GM10266 (cell line): Measurements from ENCODE around the gene NCBP2.

Source experiments
- DNase-seq: peaks from one replicate; pipeline ENCODE4 v3.0.0; 2012; ENCODE audit errors: extremely low spot score
- TF ChIP-seq, protein P1 (sequence below): IDR thresholded peaks from 2 replicates; pipeline ENCODE4 v1.5.1; 2012; ENCODE audit warnings: mild to moderate bottlenecking, low read depth; ENCODE audit not compliant: control insufficient read depth, insufficient read depth; ENCODE audit errors: missing control alignments

Gene NCBP2

DNA sequence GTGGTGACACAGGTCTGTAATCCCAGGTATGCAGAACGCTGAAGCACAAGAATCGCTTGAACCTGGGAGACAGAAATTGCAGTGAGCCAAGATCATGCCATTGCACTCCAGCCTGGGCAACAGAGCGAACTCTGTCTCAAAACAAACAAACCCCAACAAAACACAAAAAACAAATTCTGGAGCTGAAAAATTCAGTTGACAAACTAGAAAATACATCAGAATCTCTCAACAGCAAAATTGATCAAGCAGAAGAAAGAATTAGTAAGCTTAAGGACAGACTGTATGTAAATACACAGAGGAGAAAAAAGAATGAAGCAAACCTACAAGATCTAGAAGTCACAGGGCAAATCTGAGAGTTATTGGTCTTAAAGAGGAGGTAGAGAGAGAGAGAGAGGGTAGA is 25.3 kb downstream of the NCBP2 start:
- no peak for DNase-seq
- TF ChIP-seq, protein P1, sequence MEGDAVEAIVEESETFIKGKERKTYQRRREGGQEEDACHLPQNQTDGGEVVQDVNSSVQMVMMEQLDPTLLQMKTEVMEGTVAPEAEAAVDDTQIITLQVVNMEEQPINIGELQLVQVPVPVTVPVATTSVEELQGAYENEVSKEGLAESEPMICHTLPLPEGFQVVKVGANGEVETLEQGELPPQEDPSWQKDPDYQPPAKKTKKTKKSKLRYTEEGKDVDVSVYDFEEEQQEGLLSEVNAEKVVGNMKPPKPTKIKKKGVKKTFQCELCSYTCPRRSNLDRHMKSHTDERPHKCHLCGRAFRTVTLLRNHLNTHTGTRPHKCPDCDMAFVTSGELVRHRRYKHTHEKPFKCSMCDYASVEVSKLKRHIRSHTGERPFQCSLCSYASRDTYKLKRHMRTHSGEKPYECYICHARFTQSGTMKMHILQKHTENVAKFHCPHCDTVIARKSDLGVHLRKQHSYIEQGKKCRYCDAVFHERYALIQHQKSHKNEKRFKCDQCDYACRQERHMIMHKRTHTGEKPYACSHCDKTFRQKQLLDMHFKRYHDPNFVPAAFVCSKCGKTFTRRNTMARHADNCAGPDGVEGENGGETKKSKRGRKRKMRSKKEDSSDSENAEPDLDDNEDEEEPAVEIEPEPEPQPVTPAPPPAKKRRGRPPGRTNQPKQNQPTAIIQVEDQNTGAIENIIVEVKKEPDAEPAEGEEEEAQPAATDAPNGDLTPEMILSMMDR, result no peak

- no peak for DNase-seq
- TF ChIP-seq, protein P1, result no peak
Measured at GRCh38 chr3:196916221-196916620, 26.1 kb downstream of the NCBP2 start.

GRCh38 chr3:196915375-196915774 is 27.0 kb downstream of the NCBP2 start:
- TF ChIP-seq, protein P1, result no peak
- no peak for DNase-seq

DNA sequence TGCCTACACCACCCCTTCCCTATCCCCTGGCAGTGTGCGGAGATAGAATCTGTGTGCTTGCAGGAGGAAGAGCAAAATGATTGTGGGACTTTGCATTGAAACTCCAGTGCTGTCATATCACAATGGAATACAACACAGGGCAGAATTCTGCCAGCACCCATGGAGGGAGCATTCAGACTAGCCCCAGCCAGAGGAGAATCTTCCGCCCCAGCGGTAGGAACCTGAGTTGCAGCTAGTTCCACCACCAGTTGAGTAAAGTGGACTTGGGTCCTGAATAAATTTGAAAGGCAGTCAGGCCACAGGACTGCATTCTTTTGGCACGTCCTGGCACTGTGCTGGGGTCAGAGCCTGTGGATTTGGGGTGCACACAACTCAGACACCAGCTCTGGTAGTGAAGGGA is 27.5 kb downstream of the NCBP2 start:
- TF ChIP-seq, protein P1, result no peak
- DNase-seq, result no peak

- TF ChIP-seq, protein P1, result no peak
- DNase-seq, result no peak
Measured at GRCh38 chr3:196903740-196904139, 38.6 kb downstream of the NCBP2 start.

GRCh38 chr3:196902296-196902695 is 40.0 kb downstream of the NCBP2 start:
- TF ChIP-seq, protein P1, result no peak
- no peak for DNase-seq

- TF ChIP-seq, protein P1, result no peak
- no peak for DNase-seq
Measured at GRCh38 chr3:196901768-196902167, 40.6 kb downstream of the NCBP2 start.

DNA sequence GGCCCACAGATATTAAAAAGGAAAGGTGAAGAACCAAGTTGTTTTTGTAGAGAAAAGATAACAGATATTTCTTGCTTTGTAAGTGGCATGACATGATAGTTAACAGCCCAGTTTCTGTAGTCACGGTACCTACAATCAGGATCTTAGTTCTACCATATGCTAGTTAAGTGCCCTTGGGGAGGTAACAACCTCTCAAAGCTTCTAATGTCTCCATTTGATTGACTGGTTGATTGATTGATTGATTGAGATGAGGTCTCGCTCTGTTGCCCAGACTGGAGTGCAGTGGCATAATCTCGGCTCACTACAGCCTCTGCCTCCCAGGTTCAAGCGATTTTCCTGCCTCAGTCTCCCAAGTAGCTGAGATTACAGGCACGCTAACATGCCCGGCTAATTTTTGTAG is 46.1 kb downstream of the NCBP2 start:
- TF ChIP-seq, protein P1, result no peak

More for the DNA sequence above, 46.1 kb downstream of the NCBP2 start:
- DNase-seq, result no peak
